HepG2 (cell line): ENCODE results near the gene ADGRB3. TPM values are rescaled to one million over a fixed set of nuclear protein-coding genes. Genes with fewer than 3 reads are reported as not detected.

Source experiments
- ATAC-seq: fragments of 200-7000 bp; cut with Tn5 transposase; 3 replicates; pipeline ENCODE4 v1.9.1; 2020; ENCODE audit warnings: mild to moderate bottlenecking, moderate library complexity
- BruUV-seq: library from RNA; stranded (reverse); fragments of 400-500 nt; replicated peaks from 2 replicates; lab custom pipeline; 2021; lab: Mats Ljungman, UMichigan
- CTCF ChIA-PET: fragments of 300-600 bp; formaldehyde crosslinking; extraction: SDS; loops from one replicate; lab custom pipeline; 2021; ENCODE audit warnings: low total read pairs, inconsistent platforms, low intra/inter-chr PET ratio; lab: Yijun Ruan, JAX
- POLR2A ChIA-PET: fragments of 350-600 bp; sonication (Branson Sonifier 250); formaldehyde crosslinking; loops from one replicate; lab custom pipeline; 2020; ENCODE audit warnings: antibody characterized with exemption, inconsistent platforms; lab: Yijun Ruan, JAX
- DNase-seq: peaks from one replicate; pipeline ENCODE4 v3.0.0-alpha.2; 2015; ENCODE audit warnings: low spot score
- FAIRE-seq: peaks from 3 replicates; lab custom pipeline; 2011; peaks lifted over from hg19 to GRCh38; lab: Jason Lieb, UNC
- H2AFZ ChIP-seq: one replicate; pipeline ENCODE4 v1.6.1; 2011; ENCODE audit warnings: low read length, inconsistent platforms
- H3K27ac ChIP-seq: fragments of 300-600 bp; 3 replicates; pipeline ENCODE4 v1.8.0; 2011; ENCODE audit warnings: mixed run types, mild to moderate bottlenecking, mixed read lengths, low read length, inconsistent platforms; ENCODE audit not compliant: insufficient read depth; ENCODE audit errors: extremely low read length
- H3K27me3 ChIP-seq, 2 experiments: fragments of 200-600 bp in 1 of 2; 2 replicates in 1 of 2; 3 replicates in 1 of 2; pipeline versions ENCODE4 v1.6.0 to v1.8.0; 2011; ENCODE audit warnings: low read length in 2 of 2, mild to moderate bottlenecking in 2 of 2, moderate library complexity in 2 of 2, inconsistent platforms in 1 of 2; ENCODE audit not compliant: insufficient read depth in 2 of 2, control insufficient read depth in 1 of 2
- H3K36me3 ChIP-seq, 2 experiments: fragments of 200-600 bp in 1 of 2; replicated peaks in 1 of 2; 2 replicates in 1 of 2; 3 replicates in 1 of 2; pipeline versions ENCODE4 v1.5.1 to v1.8.0; 2011; ENCODE audit warnings: low read length in 2 of 2, inconsistent platforms in 1 of 2; ENCODE audit not compliant: insufficient read depth in 2 of 2, control insufficient read depth in 1 of 2
- H3K4me1 ChIP-seq: 2 replicates; pipeline ENCODE4 v1.5.1; 2012; ENCODE audit warnings: low read length, inconsistent platforms; ENCODE audit not compliant: insufficient read depth
- H3K4me2 ChIP-seq: 2 replicates; pipeline ENCODE4 v1.6.0; 2011; ENCODE audit warnings: low read depth, low read length, inconsistent platforms
- H3K4me3 ChIP-seq, 3 experiments: fragments of 200-600 bp in 1 of 3; sonication (generic), shearing (Covaris generic) in 1 of 3; replicated peaks in 1 of 3; 2 replicates each; pipeline ENCODE4 v1.5.1; 2011 to 2016; ENCODE audit warnings: low read length in 3 of 3, inconsistent platforms in 2 of 3, low read depth in 2 of 3, mild to moderate bottlenecking in 2 of 3, control low read depth in 1 of 3, mixed read lengths in 1 of 3; ENCODE audit not compliant: insufficient read depth in 1 of 3
- H3K79me2 ChIP-seq: one replicate; pipeline ENCODE4 v1.6.1; 2011; ENCODE audit warnings: low read length, inconsistent platforms; ENCODE audit not compliant: insufficient read depth
- H3K9ac ChIP-seq: 2 replicates; pipeline ENCODE4 v1.6.0; 2011; ENCODE audit warnings: mild to moderate bottlenecking, low read depth, low read length, inconsistent platforms; ENCODE audit not compliant: insufficient read depth
- H3K9me3 ChIP-seq: 2 replicates; pipeline ENCODE4 v1.5.1; 2012; ENCODE audit warnings: mild to moderate bottlenecking, low read length
- H4K20me1 ChIP-seq: 2 replicates; pipeline ENCODE4 v1.6.0; 2011; ENCODE audit warnings: inconsistent platforms, mild to moderate bottlenecking, low read length, moderate library complexity; ENCODE audit not compliant: insufficient read depth
- EEA1 ChIP-seq: sonication (generic); formaldehyde crosslinking; IDR thresholded peaks from 2 replicates; pipeline ENCODE4 v1.5.1; 2020; ENCODE audit warnings: mild to moderate bottlenecking, missing genetic modification reagents, borderline replicate concordance
- RARG ChIP-seq: sonication (generic); formaldehyde crosslinking; IDR thresholded peaks from 2 replicates; pipeline ENCODE4 v1.4.0; 2020; ENCODE audit warnings: low read depth, mild to moderate bottlenecking, missing genetic modification reagents
- RORA ChIP-seq: sonication (generic); formaldehyde crosslinking; IDR thresholded peaks from 2 replicates; pipeline ENCODE4 v1.5.0; 2020; ENCODE audit warnings: mild to moderate bottlenecking, missing genetic modification reagents, moderate library complexity
- ZNF207 ChIP-seq: fragments of 450-650 bp; IDR thresholded peaks from 2 replicates; pipeline ENCODE4 v1.6.1; 2016; ENCODE audit warnings: antibody characterized with exemption, borderline replicate concordance
- ZNF260 ChIP-seq: sonication (generic); formaldehyde crosslinking; IDR thresholded peaks from 2 replicates; pipeline ENCODE4 v1.4.0; 2020; ENCODE audit warnings: missing genetic modification reagents, low read depth, mild to moderate bottlenecking, borderline replicate concordance
- ZNF556 ChIP-seq: sonication (generic); formaldehyde crosslinking; IDR thresholded peaks from 2 replicates; pipeline ENCODE4 v1.4.0; 2020; ENCODE audit warnings: mild to moderate bottlenecking, missing genetic modification reagents, borderline replicate concordance
- WGBS: methylation state at CpG from one replicate; pipeline ENCODE4 v1.1.6; 2017; ENCODE audit warnings: low lambda C conversion rate; 5-methylcytosine and 5-hydroxymethylcytosine counted together
- in situ Hi-C: cut with HindIII; loops from 2 replicates; pipeline ENCODE4 v1.10.0; 2017; ENCODE audit warnings: low pct_unique_long_range_greater_than_20kb; ENCODE audit not compliant: extremely low pct_ligation_motif_present
- intact Hi-C: fragments of 100-400 bp; cut with micrococcal nuclease; formaldehyde crosslinking; loops from one replicate; pipeline ENCODE4 v1.10.0; 2022; ENCODE audit not compliant: unreplicated experiment
- polyA plus RNA-seq, 8 experiments: library from polyadenylated mRNA; depleted of rRNA in 3 of 8; stranded (reverse) in 7 of 8; unstranded in 1 of 8; fragments of >200 nt; fragmentation: Illumina TruSeq in 4 of 8; extraction: Trizol in 4 of 8; gene quantifications; 2 replicates each; pipeline versions ENCODE4 v1.2.1 to v1.2.3, GENCODE V29; 2011 to 2016; ENCODE audit warnings: low read depth in 4 of 8, missing spikeins in 1 of 8, mixed read lengths in 1 of 8; ENCODE audit not compliant: insufficient read depth in 1 of 8
- total RNA-seq, 5 experiments: library from RNA; depleted of rRNA; stranded (reverse); fragments of >200 nt; fragmentation: Illumina TruSeq; extraction: Trizol; gene quantifications; 2 replicates each; pipeline ENCODE4 v1.2.3, GENCODE V29; 2016; ENCODE audit warnings: low read depth in 1 of 5
- TF ChIP-seq, protein P1 (sequence below): IDR thresholded peaks from 2 replicates; pipeline ENCODE4 v1.6.1; 2012; ENCODE audit warnings: inconsistent platforms
- TF ChIP-seq, protein P2 (sequence below): sonication (generic); formaldehyde crosslinking; IDR thresholded peaks from 2 replicates; pipeline ENCODE4 v1.4.0; 2020; ENCODE audit warnings: missing genetic modification reagents, borderline replicate concordance
- TF ChIP-seq, protein P3 (sequence below): sonication (generic); formaldehyde crosslinking; IDR thresholded peaks from 2 replicates; pipeline ENCODE4 v1.8.1; 2022; ENCODE audit warnings: mild to moderate bottlenecking, missing genetic modification reagents
- TF ChIP-seq, protein P4 (sequence below): sonication (generic); formaldehyde crosslinking; IDR thresholded peaks from 2 replicates; pipeline ENCODE4 v1.5.0; 2020; ENCODE audit warnings: missing genetic modification reagents, mild to moderate bottlenecking, borderline replicate concordance
- TF ChIP-seq, protein P5 (sequence below): sonication (generic); formaldehyde crosslinking; IDR thresholded peaks from one replicate; pipeline ENCODE4 v1.5.1; 2020; ENCODE audit warnings: mild to moderate bottlenecking, missing genetic modification reagents; ENCODE audit errors: not compliant biosample characterization

ADGRB3 gene
- total and polyA plus RNA-seq, 2 of the 13 experiments (the other 11 are each of a cell fraction or from before 2014, with no cell fraction given): not detected

DNA sequence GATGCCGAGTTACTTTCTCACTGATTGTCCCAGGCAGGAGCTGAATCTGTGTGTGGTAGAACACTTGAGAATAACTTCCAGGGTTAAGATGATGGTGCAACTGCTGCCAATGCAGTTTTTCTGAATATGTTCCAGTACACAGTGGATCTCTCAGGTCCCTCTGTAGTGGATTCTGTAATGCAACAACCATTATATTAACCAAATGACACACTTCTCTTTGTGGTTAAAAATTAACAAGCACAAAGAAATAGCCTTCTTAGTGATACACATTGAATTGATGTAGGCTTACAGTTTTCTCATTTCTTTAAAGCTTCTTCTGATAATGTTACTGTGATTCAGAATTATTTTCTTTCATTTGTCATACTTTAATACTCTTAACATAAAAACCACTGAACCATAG lies 383.8 kb downstream of the ADGRB3 start:
- BruUV-seq: no TSS peak
- Histone ChIP-seq H3K9ac (no peak overlapping the region), H3K4me1 (no peaks in the 10 kb centered on the region), H4K20me1 (no peaks in the 10 kb centered on the region), H3K79me2 (no peaks in the 10 kb centered on the region), H3K27me3 (no peaks in the 10 kb centered on the region), H3K9me3 (no peaks in the 10 kb centered on the region), H2AFZ (no peak overlapping the region), H3K4me2 (no peak overlapping the region), H3K4me3 (no peak overlapping the region), H3K27ac (no peak overlapping the region), H3K36me3 (no peaks in the 10 kb centered on the region)
- 5% methylated on average over 1 of the region's 1 CpG for WGBS
- ChIA-PET CTCF (no interaction called here), POLR2A (no interaction called here)
- DNase-seq (no peak), ATAC-seq (no peak), FAIRE-seq (no peak)
- in situ Hi-C loops: no loop called here
- intact Hi-C loops: no loop called here
- TF ChIP-seq RARG (CRISPR knock-in tag) (no peak), EEA1 (CRISPR knock-in tag) (no peak), RORA (CRISPR knock-in tag) (no peak), ZNF556 (CRISPR knock-in tag) (no peak), ZNF207 (no peak), ZNF260 (CRISPR knock-in tag) (no peak)
- TF ChIP-seq, protein P1, sequence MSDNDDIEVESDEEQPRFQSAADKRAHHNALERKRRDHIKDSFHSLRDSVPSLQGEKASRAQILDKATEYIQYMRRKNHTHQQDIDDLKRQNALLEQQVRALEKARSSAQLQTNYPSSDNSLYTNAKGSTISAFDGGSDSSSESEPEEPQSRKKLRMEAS: no peak
- TF ChIP-seq, protein P2, sequence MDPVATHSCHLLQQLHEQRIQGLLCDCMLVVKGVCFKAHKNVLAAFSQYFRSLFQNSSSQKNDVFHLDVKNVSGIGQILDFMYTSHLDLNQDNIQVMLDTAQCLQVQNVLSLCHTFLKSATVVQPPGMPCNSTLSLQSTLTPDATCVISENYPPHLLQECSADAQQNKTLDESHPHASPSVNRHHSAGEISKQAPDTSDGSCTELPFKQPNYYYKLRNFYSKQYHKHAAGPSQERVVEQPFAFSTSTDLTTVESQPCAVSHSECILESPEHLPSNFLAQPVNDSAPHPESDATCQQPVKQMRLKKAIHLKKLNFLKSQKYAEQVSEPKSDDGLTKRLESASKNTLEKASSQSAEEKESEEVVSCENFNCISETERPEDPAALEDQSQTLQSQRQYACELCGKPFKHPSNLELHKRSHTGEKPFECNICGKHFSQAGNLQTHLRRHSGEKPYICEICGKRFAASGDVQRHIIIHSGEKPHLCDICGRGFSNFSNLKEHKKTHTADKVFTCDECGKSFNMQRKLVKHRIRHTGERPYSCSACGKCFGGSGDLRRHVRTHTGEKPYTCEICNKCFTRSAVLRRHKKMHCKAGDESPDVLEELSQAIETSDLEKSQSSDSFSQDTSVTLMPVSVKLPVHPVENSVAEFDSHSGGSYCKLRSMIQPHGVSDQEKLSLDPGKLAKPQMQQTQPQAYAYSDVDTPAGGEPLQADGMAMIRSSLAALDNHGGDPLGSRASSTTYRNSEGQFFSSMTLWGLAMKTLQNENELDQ (CRISPR knock-in tag): no peak
- TF ChIP-seq, protein P3, sequence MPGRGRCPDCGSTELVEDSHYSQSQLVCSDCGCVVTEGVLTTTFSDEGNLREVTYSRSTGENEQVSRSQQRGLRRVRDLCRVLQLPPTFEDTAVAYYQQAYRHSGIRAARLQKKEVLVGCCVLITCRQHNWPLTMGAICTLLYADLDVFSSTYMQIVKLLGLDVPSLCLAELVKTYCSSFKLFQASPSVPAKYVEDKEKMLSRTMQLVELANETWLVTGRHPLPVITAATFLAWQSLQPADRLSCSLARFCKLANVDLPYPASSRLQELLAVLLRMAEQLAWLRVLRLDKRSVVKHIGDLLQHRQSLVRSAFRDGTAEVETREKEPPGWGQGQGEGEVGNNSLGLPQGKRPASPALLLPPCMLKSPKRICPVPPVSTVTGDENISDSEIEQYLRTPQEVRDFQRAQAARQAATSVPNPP (CRISPR knock-in tag): no peak
- TF ChIP-seq, protein P4, sequence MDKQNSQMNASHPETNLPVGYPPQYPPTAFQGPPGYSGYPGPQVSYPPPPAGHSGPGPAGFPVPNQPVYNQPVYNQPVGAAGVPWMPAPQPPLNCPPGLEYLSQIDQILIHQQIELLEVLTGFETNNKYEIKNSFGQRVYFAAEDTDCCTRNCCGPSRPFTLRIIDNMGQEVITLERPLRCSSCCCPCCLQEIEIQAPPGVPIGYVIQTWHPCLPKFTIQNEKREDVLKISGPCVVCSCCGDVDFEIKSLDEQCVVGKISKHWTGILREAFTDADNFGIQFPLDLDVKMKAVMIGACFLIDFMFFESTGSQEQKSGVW: no peak
- TF ChIP-seq, protein P5, sequence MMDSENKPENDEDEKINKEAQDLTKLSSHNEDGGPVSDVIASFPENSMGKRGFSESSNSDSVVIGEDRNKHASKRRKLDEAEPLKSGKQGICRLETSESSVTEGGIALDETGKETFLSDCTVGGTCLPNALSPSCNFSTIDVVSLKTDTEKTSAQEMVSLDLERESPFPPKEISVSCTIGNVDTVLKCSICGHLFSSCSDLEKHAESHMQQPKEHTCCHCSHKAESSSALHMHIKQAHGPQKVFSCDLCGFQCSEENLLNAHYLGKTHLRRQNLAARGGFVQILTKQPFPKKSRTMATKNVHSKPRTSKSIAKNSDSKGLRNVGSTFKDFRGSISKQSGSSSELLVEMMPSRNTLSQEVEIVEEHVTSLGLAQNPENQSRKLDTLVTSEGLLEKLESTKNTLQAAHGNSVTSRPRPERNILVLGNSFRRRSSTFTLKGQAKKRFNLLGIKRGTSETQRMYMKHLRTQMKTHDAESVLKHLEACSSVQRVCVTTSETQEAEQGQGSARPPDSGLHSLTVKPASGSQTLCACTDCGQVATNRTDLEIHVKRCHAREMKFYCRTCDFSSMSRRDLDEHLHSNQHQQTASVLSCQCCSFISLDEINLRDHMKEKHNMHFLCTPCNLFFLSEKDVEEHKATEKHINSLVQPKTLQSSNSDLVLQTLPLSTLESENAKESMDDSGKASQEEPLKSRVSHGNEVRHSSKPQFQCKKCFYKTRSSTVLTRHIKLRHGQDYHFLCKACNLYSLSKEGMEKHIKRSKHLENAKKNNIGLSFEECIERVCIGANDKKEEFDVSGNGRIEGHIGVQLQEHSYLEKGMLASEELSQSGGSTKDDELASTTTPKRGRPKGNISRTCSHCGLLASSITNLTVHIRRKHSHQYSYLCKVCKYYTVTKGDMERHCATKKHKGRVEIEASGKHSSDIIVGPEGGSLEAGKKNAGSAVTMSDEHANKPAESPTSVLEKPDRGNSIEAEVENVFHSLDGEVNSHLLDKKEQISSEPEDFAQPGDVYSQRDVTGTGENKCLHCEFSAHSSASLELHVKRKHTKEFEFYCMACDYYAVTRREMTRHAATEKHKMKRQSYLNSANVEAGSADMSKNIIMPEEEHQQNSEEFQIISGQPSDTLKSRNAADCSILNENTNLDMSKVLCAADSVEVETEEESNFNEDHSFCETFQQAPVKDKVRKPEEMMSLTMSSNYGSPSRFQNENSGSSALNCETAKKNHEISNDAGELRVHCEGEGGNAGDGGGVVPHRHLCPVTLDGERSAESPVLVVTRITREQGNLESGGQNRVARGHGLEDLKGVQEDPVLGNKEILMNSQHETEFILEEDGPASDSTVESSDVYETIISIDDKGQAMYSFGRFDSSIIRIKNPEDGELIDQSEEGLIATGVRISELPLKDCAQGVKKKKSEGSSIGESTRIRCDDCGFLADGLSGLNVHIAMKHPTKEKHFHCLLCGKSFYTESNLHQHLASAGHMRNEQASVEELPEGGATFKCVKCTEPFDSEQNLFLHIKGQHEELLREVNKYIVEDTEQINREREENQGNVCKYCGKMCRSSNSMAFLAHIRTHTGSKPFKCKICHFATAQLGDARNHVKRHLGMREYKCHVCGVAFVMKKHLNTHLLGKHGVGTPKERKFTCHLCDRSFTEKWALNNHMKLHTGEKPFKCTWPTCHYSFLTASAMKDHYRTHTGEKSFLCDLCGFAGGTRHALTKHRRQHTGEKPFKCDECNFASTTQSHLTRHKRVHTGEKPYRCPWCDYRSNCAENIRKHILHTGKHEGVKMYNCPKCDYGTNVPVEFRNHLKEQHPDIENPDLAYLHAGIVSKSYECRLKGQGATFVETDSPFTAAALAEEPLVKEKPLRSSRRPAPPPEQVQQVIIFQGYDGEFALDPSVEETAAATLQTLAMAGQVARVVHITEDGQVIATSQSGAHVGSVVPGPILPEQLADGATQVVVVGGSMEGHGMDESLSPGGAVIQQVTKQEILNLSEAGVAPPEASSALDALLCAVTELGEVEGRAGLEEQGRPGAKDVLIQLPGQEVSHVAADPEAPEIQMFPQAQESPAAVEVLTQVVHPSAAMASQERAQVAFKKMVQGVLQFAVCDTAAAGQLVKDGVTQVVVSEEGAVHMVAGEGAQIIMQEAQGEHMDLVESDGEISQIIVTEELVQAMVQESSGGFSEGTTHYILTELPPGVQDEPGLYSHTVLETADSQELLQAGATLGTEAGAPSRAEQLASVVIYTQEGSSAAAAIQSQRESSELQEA (CRISPR knock-in tag): no peak
